ENCODE data around the gene DNAJC3.
"Not testable (repeated sequence)": the region's sequence is repeated elsewhere in the genome, so short reads cannot be mapped to it uniquely, and the experiment has no call there.

The DNAJC3 gene

DNA sequence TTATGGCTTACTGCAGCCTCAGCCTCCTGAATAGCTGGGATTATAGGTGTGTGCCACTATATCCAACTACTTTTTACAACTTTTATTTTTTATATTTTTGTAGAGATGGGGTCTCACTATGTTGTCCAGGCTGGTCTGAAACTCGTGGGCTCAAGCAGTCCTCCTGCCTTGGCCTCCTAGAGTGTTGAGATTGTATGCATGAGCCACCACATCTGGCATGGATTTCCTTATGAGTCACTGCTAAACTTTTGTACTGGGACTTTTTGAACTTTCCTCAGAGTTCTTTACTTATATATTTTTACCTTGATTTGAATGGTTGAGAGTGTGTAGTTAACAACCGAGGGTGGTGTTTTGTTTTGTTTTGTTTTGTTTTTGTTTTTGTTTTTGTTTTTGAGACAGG lies 33.4 kb downstream of the DNAJC3 start:
- Histone ChIP-seq H3K36me3 (ENCODE audit: control insufficient read depth in 4 of 4, insufficient read depth in 4 of 4, low read length in 3 of 4) (peaks cover 18 to 34% (median 25%) of the 10 kb centered on the region in 4 experiments), H3K9me3 (ENCODE audit: control extremely low read depth in 1 of 5, control insufficient read depth in 4 of 5, insufficient read depth in 2 of 5, low read depth in 1 of 5, low read length in 4 of 5) (peaks cover 6 to 16% (median 9%) of the 10 kb centered on the region in 5 experiments), H3K4me1 (ENCODE audit: control extremely low read depth in 1 of 4, control insufficient read depth in 4 of 4, insufficient read depth in 4 of 4, low read length in 3 of 4) (peaks cover 15 to 34% (median 18%) of the 10 kb centered on the region in 4 experiments), H3K27ac (ENCODE audit: insufficient read depth in 1 of 2, low read depth in 1 of 2, low read length in 2 of 2, poor library complexity in 1 of 2, severe bottlenecking in 2 of 2) (no peak overlapping the region), H3K4me3 (ENCODE audit: control insufficient read depth in 1 of 7, extremely low read depth in 1 of 7, insufficient read depth in 4 of 7, low read depth in 2 of 7, low read length in 6 of 7) (no peak overlapping the region), H3K27me3 (replicated peaks in 2 of 5; ENCODE audit: control insufficient read depth in 4 of 5, insufficient read depth in 5 of 5, low read length in 4 of 5) (no peaks in the 10 kb centered on the region)
- WGBS (ENCODE audit: insufficient coverage), result 100% methylated on average over 1 of the region's 2 CpGs
- POLR2A ChIA-PET, result interaction anchor here (1.2 kb wide), 1 partner anchor 34 kb away, joined by 3 read pairs; the partner anchor contains the start of gene DNAJC3
- CTCF ChIA-PET, result interaction anchor here (0.6 to 2.2 kb wide), 4 partner anchors 10 to 148 kb away, joined by 3 to 4 read pairs (median 4); no protein-coding TSS in a partner anchor
- DNase-seq, result peak in 2 of 3 donors; percentile 42 to 49

DNA sequence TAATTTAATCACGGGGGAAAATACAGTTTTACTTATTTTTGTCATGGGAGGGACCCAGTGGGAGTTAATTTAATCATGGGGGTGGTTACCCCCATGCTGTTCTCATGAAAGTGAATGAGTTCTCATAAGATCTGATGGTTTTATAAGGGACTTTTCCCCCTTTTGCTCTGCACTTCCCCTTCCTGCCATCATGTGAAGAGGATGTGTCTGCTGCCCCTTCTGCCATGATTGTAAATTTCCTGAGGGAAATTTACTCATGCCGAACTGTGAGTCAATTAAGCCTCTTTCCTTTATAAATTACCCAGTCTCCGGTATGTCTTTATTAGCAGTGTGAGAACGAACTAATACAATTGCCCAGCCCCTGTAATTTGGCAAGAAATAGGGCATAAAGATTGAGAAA lies 35.9 kb downstream of the DNAJC3 start:
- CTCF ChIA-PET; H3K27ac ChIP-seq (ENCODE audit: insufficient read depth in 1 of 2, low read depth in 1 of 2, low read length in 2 of 2, poor library complexity in 1 of 2, severe bottlenecking in 2 of 2); DNase-seq; POLR2A ChIA-PET; H3K27me3 ChIP-seq (replicated peaks in 2 of 5; ENCODE audit: control insufficient read depth in 4 of 5, insufficient read depth in 5 of 5, low read length in 4 of 5); H3K4me3 ChIP-seq (ENCODE audit: control insufficient read depth in 1 of 7, extremely low read depth in 1 of 7, insufficient read depth in 4 of 7, low read depth in 2 of 7, low read length in 6 of 7): not testable (repeated sequence)
- Histone ChIP-seq H3K9me3 (ENCODE audit: control extremely low read depth in 1 of 5, control insufficient read depth in 4 of 5, insufficient read depth in 2 of 5, low read depth in 1 of 5, low read length in 4 of 5) (peaks cover 8 to 16% (median 12%) of the 10 kb centered on the region in 5 experiments), H3K4me1 (ENCODE audit: control extremely low read depth in 1 of 4, control insufficient read depth in 4 of 4, insufficient read depth in 4 of 4, low read length in 3 of 4) (peaks cover 8 to 15% (median 11%) of the 10 kb centered on the region in 4 experiments), H3K36me3 (ENCODE audit: control insufficient read depth in 4 of 4, insufficient read depth in 4 of 4, low read length in 3 of 4) (peaks cover 24 to 43% (median 33%) of the 10 kb centered on the region in 4 experiments)
- WGBS (ENCODE audit: insufficient coverage), result 100% methylated on average over 1 of the region's 4 CpGs

DNA sequence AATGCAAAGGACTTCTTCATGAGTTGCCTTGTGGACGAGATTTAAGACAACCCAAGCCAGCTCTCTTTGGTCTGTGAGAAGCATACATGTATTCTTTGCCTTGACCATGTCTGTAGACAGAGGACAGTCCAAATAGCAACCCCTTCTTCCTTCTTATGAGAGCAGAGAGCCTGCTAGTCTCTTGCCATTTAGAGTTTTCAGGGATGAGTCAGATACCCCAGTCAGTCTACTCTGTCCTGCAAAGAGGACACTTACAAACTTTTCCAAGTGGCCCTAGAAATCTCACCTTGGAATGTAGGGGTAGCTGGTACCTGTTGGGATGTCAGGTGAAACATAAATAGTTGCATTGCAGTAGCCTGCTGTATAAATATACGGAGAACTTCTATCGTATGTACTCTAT lies 36.7 kb downstream of the DNAJC3 start:
- Histone ChIP-seq H3K36me3 (ENCODE audit: control insufficient read depth in 4 of 4, insufficient read depth in 4 of 4, low read length in 3 of 4) (peaks cover 24 to 43% (median 34%) of the 10 kb centered on the region in 4 experiments), H3K9me3 (ENCODE audit: control extremely low read depth in 1 of 5, control insufficient read depth in 4 of 5, insufficient read depth in 2 of 5, low read depth in 1 of 5, low read length in 4 of 5) (peaks cover 8 to 16% (median 12%) of the 10 kb centered on the region in 5 experiments), H3K27ac (ENCODE audit: insufficient read depth in 1 of 2, low read depth in 1 of 2, low read length in 2 of 2, poor library complexity in 1 of 2, severe bottlenecking in 2 of 2) (no peak overlapping the region), H3K27me3 (replicated peaks in 2 of 5; ENCODE audit: control insufficient read depth in 4 of 5, insufficient read depth in 5 of 5, low read length in 4 of 5) (no peaks in the 10 kb centered on the region), H3K4me3 (ENCODE audit: control insufficient read depth in 1 of 7, extremely low read depth in 1 of 7, insufficient read depth in 4 of 7, low read depth in 2 of 7, low read length in 6 of 7) (no peak overlapping the region), H3K4me1 (ENCODE audit: control extremely low read depth in 1 of 4, control insufficient read depth in 4 of 4, insufficient read depth in 4 of 4, low read length in 3 of 4) (peaks cover 0 to 10% (median 3%) of the 10 kb centered on the region in 4 experiments)
- ChIA-PET POLR2A (interaction anchor here (0.7 kb wide), 1 partner anchor 77 kb away, joined by 4 read pairs; no protein-coding TSS in a partner anchor), CTCF (interaction anchor here (1.3 kb wide), 1 partner anchor 10 kb away, joined by 4 read pairs; no protein-coding TSS in a partner anchor)
- DNase-seq, result no peak
- 94% methylated on average over 3 of the region's 3 CpGs for WGBS (ENCODE audit: insufficient coverage)

DNA sequence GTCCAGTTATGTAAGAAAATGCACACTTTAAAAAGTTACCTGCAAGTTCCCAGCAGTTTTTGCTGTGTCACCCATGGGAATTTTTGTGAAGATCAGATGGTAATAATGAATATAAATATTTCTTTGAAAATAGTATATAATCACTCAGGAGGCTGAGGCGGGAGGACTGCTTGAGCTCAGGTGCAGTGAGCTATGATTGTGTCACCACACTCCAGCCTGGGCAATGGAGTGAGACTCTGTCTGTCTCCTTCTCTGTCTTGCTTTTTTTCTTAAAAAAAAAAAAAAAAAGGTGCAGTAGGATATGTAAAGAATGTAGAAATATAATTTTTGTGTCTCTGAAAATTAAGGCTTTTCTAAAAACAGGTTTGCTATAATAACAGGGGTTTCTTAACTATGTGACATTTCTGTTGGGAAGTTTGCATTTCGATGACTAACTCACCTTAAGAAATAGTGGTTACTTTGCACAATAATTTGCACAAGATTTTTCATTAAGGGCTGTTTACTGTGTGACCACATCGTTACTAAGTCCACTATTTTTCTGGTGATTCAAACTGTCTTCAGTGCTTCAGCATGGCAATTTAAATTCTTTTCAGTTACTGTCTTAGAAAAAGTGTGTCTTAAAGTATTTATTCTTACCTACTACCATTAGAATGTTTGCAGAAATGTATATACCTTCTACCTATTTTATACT lies 37.3 kb downstream of the DNAJC3 start:
- Histone ChIP-seq H3K27ac (ENCODE audit: insufficient read depth in 1 of 2, low read depth in 1 of 2, low read length in 2 of 2, poor library complexity in 1 of 2, severe bottlenecking in 2 of 2) (no peak overlapping the region), H3K4me1 (ENCODE audit: control extremely low read depth in 1 of 4, control insufficient read depth in 4 of 4, insufficient read depth in 4 of 4, low read length in 3 of 4) (peaks cover 0 to 8% (median under 1%) of the 10 kb centered on the region in 4 experiments), H3K27me3 (replicated peaks in 2 of 5; ENCODE audit: control insufficient read depth in 4 of 5, insufficient read depth in 5 of 5, low read length in 4 of 5) (no peaks in the 10 kb centered on the region), H3K4me3 (ENCODE audit: control insufficient read depth in 1 of 7, extremely low read depth in 1 of 7, insufficient read depth in 4 of 7, low read depth in 2 of 7, low read length in 6 of 7) (no peak overlapping the region), H3K9me3 (ENCODE audit: control extremely low read depth in 1 of 5, control insufficient read depth in 4 of 5, insufficient read depth in 2 of 5, low read depth in 1 of 5, low read length in 4 of 5) (peaks cover 8 to 18% (median 12%) of the 10 kb centered on the region in 5 experiments), H3K36me3 (ENCODE audit: control insufficient read depth in 4 of 4, insufficient read depth in 4 of 4, low read length in 3 of 4) (peaks cover 24 to 45% (median 40%) of the 10 kb centered on the region in 4 experiments)
- WGBS (ENCODE audit: insufficient coverage), result 80% methylated on average over 1 of the region's 3 CpGs
- DNase-seq, result peak in 2 of 3 donors; percentile 17 to 27
- POLR2A ChIA-PET, result interaction anchor here (0.6 to 0.7 kb wide), 2 partner anchors 76 to 176 kb away, joined by 4 to 6 read pairs; no protein-coding TSS in a partner anchor
- CTCF ChIA-PET, result interaction anchor here (1.3 kb wide), 1 partner anchor 11 kb away, joined by 4 read pairs; no protein-coding TSS in a partner anchor

DNA sequence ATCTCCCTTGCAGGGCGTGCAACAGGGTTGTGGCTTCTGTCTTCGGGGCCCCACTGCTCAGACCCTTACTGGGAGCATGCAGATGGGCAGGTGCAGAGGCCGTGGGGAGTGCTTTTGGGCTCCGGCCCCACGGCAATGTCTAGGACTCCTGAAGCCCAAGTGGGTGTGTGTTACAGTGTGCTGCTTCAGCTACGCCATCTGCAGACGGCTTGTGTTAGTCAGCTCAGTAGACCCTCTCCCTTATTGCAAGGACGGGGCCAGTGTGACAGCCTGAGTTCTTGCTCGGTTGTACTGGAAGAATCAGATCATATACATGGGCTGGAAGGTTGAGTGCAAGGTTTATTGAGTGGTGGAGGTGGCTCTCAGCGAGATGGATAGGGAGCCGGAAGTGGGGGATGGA lies 39.3 kb downstream of the DNAJC3 start:
- Histone ChIP-seq H3K27ac (ENCODE audit: insufficient read depth in 1 of 2, low read depth in 1 of 2, low read length in 2 of 2, poor library complexity in 1 of 2, severe bottlenecking in 2 of 2) (no peak overlapping the region), H3K4me3 (ENCODE audit: control insufficient read depth in 1 of 7, extremely low read depth in 1 of 7, insufficient read depth in 4 of 7, low read depth in 2 of 7, low read length in 6 of 7) (no peak overlapping the region), H3K4me1 (ENCODE audit: control extremely low read depth in 1 of 4, control insufficient read depth in 4 of 4, insufficient read depth in 4 of 4, low read length in 3 of 4) (peaks cover 0 to 8% (median 0%) of the 10 kb centered on the region in 4 experiments), H3K9me3 (ENCODE audit: control extremely low read depth in 1 of 5, control insufficient read depth in 4 of 5, insufficient read depth in 2 of 5, low read depth in 1 of 5, low read length in 4 of 5) (peaks cover 8 to 18% (median 12%) of the 10 kb centered on the region in 5 experiments), H3K27me3 (replicated peaks in 2 of 5; ENCODE audit: control insufficient read depth in 4 of 5, insufficient read depth in 5 of 5, low read length in 4 of 5) (no peaks in the 10 kb centered on the region), H3K36me3 (ENCODE audit: control insufficient read depth in 4 of 4, insufficient read depth in 4 of 4, low read length in 3 of 4) (peaks cover 22 to 40% (median 35%) of the 10 kb centered on the region in 4 experiments)
- ChIA-PET CTCF (no interaction called here), POLR2A (no interaction called here)
- WGBS (ENCODE audit: insufficient coverage), result 98% methylated on average over 8 of the region's 11 CpGs
- no peak for DNase-seq

DNA sequence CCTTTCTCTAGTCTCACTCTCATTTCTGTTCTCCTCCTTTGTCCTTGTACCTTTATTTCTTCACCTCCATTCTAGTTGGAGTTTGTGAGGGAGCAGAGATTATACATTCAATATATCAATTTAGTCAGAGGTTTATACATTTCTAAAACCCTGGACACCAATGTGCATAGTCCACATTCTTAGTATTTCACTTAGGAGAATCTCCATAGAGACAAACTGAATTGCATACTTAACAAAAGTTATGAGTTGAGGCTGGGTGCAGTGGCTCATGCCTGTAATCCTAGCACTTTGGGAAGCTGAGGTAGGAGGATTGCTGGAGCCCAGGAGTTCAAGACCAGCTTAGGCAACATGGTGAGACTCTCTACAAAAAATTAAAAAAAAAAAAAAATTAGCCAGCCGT lies 45.3 kb downstream of the DNAJC3 start:
- no CpG with 5 or more reads among the region's 1 CpG for WGBS (ENCODE audit: insufficient coverage)
- H3K27me3 ChIP-seq (replicated peaks in 2 of 5; ENCODE audit: control insufficient read depth in 4 of 5, insufficient read depth in 5 of 5, low read length in 4 of 5), result no peaks in the 10 kb centered on the region
- no peak overlapping the region for H3K27ac ChIP-seq (ENCODE audit: insufficient read depth in 1 of 2, low read depth in 1 of 2, low read length in 2 of 2, poor library complexity in 1 of 2, severe bottlenecking in 2 of 2)
- H3K9me3 ChIP-seq (ENCODE audit: control extremely low read depth in 1 of 5, control insufficient read depth in 4 of 5, insufficient read depth in 2 of 5, low read depth in 1 of 5, low read length in 4 of 5), result peaks cover 0 to 5% (median 0%) of the 10 kb centered on the region in 5 experiments
- H3K36me3 ChIP-seq (ENCODE audit: control insufficient read depth in 4 of 4, insufficient read depth in 4 of 4, low read length in 3 of 4), result peaks cover 5 to 27% (median 20%) of the 10 kb centered on the region in 4 experiments
- no peak for DNase-seq
- no peak overlapping the region for H3K4me3 ChIP-seq (ENCODE audit: control insufficient read depth in 1 of 7, extremely low read depth in 1 of 7, insufficient read depth in 4 of 7, low read depth in 2 of 7, low read length in 6 of 7)
- H3K4me1 ChIP-seq (ENCODE audit: control extremely low read depth in 1 of 4, control insufficient read depth in 4 of 4, insufficient read depth in 4 of 4, low read length in 3 of 4), result no peaks in the 10 kb centered on the region
- POLR2A ChIA-PET, result no interaction called here
- CTCF ChIA-PET, result interaction anchor here (0.6 kb wide), 1 partner anchor 13 kb away, joined by 3 read pairs; no protein-coding TSS in a partner anchor

DNA sequence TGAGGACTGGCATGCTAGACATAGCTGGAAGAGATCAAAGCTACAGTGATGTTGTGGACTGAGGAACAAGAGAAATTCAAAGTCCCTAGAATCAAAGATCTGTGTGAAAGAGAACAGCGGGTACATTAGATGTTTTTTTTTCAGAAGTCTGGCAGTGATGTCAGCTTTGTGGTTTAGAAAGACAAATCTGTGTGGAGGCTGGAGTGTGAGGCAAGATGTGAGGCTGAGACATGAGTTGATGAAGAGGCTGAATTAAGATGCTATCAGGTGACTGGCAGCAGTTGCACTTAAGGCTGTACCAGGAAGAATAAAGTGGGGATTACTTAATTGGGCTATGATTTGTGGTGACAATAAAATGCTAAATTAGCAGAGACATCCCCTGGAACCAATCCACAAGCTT lies 46.5 kb downstream of the DNAJC3 start:
- Histone ChIP-seq H3K27ac (ENCODE audit: insufficient read depth in 1 of 2, low read depth in 1 of 2, low read length in 2 of 2, poor library complexity in 1 of 2, severe bottlenecking in 2 of 2) (no peak overlapping the region), H3K4me3 (ENCODE audit: control insufficient read depth in 1 of 7, extremely low read depth in 1 of 7, insufficient read depth in 4 of 7, low read depth in 2 of 7, low read length in 6 of 7) (no peak overlapping the region), H3K9me3 (ENCODE audit: control extremely low read depth in 1 of 5, control insufficient read depth in 4 of 5, insufficient read depth in 2 of 5, low read depth in 1 of 5, low read length in 4 of 5) (peaks cover 0 to 2% (median 0%) of the 10 kb centered on the region in 5 experiments), H3K27me3 (replicated peaks in 2 of 5; ENCODE audit: control insufficient read depth in 4 of 5, insufficient read depth in 5 of 5, low read length in 4 of 5) (no peaks in the 10 kb centered on the region), H3K4me1 (ENCODE audit: control extremely low read depth in 1 of 4, control insufficient read depth in 4 of 4, insufficient read depth in 4 of 4, low read length in 3 of 4) (no peaks in the 10 kb centered on the region), H3K36me3 (ENCODE audit: control insufficient read depth in 4 of 4, insufficient read depth in 4 of 4, low read length in 3 of 4) (peaks cover 3 to 25% (median 19%) of the 10 kb centered on the region in 4 experiments)
- no CpG with 5 or more reads among the region's 1 CpG for WGBS (ENCODE audit: insufficient coverage)
- CTCF ChIA-PET, result interaction anchor here (1.0 kb wide), 1 partner anchor 18 kb away, joined by 5 read pairs; no protein-coding TSS in a partner anchor
- DNase-seq, result no peak
- POLR2A ChIA-PET, result no interaction called here

Measured in common myeloid progenitor, CD34-positive (primary cell).